Colonic mucosa (tissue), 4 donors: ENCODE measurements around the gene RGS17. TPM values are rescaled to one million over a fixed set of nuclear protein-coding genes. Genes with fewer than 3 reads are reported as not detected.

ENCODE experiments used
- DNase-seq: peaks from one replicate; pipeline ENCODE4 v3.0.0-alpha.2; 2020
- H3K27ac ChIP-seq: fragments of 200-600 bp; one replicate; pipeline ENCODE4 v1.8.0; 2021
- H3K27me3 ChIP-seq: fragments of 200-600 bp; one replicate; pipeline ENCODE4 v1.8.0; 2021
- H3K36me3 ChIP-seq: fragments of 200-600 bp; one replicate; pipeline ENCODE4 v1.8.0; 2021
- H3K4me1 ChIP-seq: fragments of 200-600 bp; one replicate; pipeline ENCODE4 v1.8.0; 2021; ENCODE audit warnings: mild to moderate bottlenecking
- H3K4me3 ChIP-seq: fragments of 200-600 bp; one replicate; pipeline ENCODE4 v1.8.0; 2021
- H3K9ac ChIP-seq, 2 donors: one replicate each; pipeline ENCODE4 v1.7.0; 2013; ENCODE audit warnings: control low read depth in 2 of 2, low read depth in 2 of 2, low read length in 2 of 2
- H3K9me3 ChIP-seq: fragments of 200-600 bp; one replicate; pipeline ENCODE4 v1.8.0; 2021
- intact Hi-C: fragments of 100-400 bp; cut with DNase I; formaldehyde crosslinking; loops from one replicate; pipeline ENCODE4 v1.14.1; 2022
- total RNA-seq, 2 donors: library from RNA; stranded (reverse); fragmentation: NEBNext Ultra II Directional in 1 of 2; extraction: Animal tissue kit (Norgen Biotek cat#: 25700) in 1 of 2; gene quantifications; one replicate each; pipeline ENCODE4 v1.2.1, GENCODE V29; 2021
- TF ChIP-seq, protein P1 (sequence below): fragments of 200-600 bp; IDR thresholded peaks from one replicate; pipeline ENCODE4 v1.8.0; 2022; ENCODE audit warnings: antibody characterized with exemption, mild to moderate bottlenecking
- donor health status: healthy.
- donor health status: DM: no; HTN: no; CAD: no.
- donor health status: DM: no; HTN: no; CAD: no.

RGS17 gene, protein sequence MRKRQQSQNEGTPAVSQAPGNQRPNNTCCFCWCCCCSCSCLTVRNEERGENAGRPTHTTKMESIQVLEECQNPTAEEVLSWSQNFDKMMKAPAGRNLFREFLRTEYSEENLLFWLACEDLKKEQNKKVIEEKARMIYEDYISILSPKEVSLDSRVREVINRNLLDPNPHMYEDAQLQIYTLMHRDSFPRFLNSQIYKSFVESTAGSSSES
- total RNA-seq, result under 1 TPM; 0.25 to 0.53 TPM

GRCh38 chr6:153131037-153131981, at the start of gene RGS17:
TSS of gene RGS17 (minus strand) at chr6:153131282. CDS start at chr6:153044018, 87,264 bp downstream.
- Histone ChIP-seq H3K36me3 (no peaks in the 10 kb centered on the region), H3K27ac (no peak within 1 kb of the TSS), H3K4me3 (peak within 1 kb of the TSS; percentile 52), H3K9me3 (no peaks in the 10 kb centered on the region), H3K4me1 (peaks cover 5% of the 10 kb centered on the region), H3K9ac (peak within 1 kb of the TSS in 1 of 2 donors; percentile 43), H3K27me3 (peaks cover 30% of the 10 kb centered on the region)
- intact Hi-C loops, result no loop called here
- TF ChIP-seq, protein P1, sequence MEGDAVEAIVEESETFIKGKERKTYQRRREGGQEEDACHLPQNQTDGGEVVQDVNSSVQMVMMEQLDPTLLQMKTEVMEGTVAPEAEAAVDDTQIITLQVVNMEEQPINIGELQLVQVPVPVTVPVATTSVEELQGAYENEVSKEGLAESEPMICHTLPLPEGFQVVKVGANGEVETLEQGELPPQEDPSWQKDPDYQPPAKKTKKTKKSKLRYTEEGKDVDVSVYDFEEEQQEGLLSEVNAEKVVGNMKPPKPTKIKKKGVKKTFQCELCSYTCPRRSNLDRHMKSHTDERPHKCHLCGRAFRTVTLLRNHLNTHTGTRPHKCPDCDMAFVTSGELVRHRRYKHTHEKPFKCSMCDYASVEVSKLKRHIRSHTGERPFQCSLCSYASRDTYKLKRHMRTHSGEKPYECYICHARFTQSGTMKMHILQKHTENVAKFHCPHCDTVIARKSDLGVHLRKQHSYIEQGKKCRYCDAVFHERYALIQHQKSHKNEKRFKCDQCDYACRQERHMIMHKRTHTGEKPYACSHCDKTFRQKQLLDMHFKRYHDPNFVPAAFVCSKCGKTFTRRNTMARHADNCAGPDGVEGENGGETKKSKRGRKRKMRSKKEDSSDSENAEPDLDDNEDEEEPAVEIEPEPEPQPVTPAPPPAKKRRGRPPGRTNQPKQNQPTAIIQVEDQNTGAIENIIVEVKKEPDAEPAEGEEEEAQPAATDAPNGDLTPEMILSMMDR, result no peak
- DNase-seq, result peak; percentile 34

- Histone ChIP-seq H3K4me1 (no peaks in the 10 kb centered on the region), H3K36me3 (no peaks in the 10 kb centered on the region), H3K9me3 (no peaks in the 10 kb centered on the region), H3K4me3 (no peak overlapping the region), H3K27me3 (no peaks in the 10 kb centered on the region), H3K9ac (no peak overlapping the region), H3K27ac (no peak overlapping the region)
- intact Hi-C loops, result no loop called here
- TF ChIP-seq, protein P1, result no peak
- no peak for DNase-seq
Measured at GRCh38 chr6:153172815-153173214, 41.7 kb upstream of the RGS17 start.

DNA sequence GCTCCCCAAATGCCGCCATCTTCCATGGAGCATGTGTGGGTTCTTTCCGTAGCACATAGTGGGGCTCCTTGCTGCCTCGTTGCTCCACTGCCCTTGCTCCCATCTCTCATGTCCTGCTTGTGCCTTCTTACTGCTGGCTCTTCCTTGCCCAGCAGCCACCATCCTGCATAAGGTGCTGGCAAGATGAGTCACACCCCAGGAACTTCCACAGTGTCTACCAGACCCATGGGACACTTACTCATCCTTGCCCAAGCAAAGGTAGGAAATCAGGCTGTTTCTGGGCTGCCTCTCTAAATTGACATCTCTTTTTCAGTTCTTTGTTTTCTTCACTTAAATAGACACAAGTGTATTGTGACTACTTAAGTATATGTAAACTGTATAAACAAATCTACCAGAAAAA, 39.4 kb upstream of the RGS17 start:
- H3K9me3 ChIP-seq, result no peaks in the 10 kb centered on the region
- H3K4me3 ChIP-seq, result no peak overlapping the region
- intact Hi-C loops, result no loop called here
- no peak overlapping the region for H3K9ac ChIP-seq
- DNase-seq, result no peak
- H3K27me3 ChIP-seq, result no peaks in the 10 kb centered on the region
- H3K4me1 ChIP-seq, result no peaks in the 10 kb centered on the region
- H3K36me3 ChIP-seq, result no peaks in the 10 kb centered on the region
- TF ChIP-seq, protein P1, result no peak
- no peak overlapping the region for H3K27ac ChIP-seq

- DNase-seq, result no peak
- H3K27me3 ChIP-seq, result no peaks in the 10 kb centered on the region
- H3K4me3 ChIP-seq, result no peak overlapping the region
- no peak overlapping the region for H3K9ac ChIP-seq
- H3K27ac ChIP-seq, result no peak overlapping the region
- H3K9me3 ChIP-seq, result no peaks in the 10 kb centered on the region
- H3K4me1 ChIP-seq, result no peaks in the 10 kb centered on the region
- TF ChIP-seq, protein P1, result no peak
- H3K36me3 ChIP-seq, result no peaks in the 10 kb centered on the region
- intact Hi-C loops, result no loop called here
Measured at GRCh38 chr6:153167907-153168306, 36.8 kb upstream of the RGS17 start.

- TF ChIP-seq, protein P1, result no peak
- no peak for DNase-seq
- H3K4me1 ChIP-seq, result no peaks in the 10 kb centered on the region
- no peak overlapping the region for H3K9ac ChIP-seq
- intact Hi-C loops, result no loop called here
- H3K27ac ChIP-seq, result peak overlapping the region; percentile 27
- H3K27me3 ChIP-seq, result no peaks in the 10 kb centered on the region
- no peaks in the 10 kb centered on the region for H3K36me3 ChIP-seq
- no peak overlapping the region for H3K4me3 ChIP-seq
- no peaks in the 10 kb centered on the region for H3K9me3 ChIP-seq
Measured at GRCh38 chr6:153167061-153167891, 36.2 kb upstream of the RGS17 start.
